ENCODE results near the gene C10orf143. TPM values are rescaled to one million over a fixed set of nuclear protein-coding genes. Genes with fewer than 3 reads are reported as not detected.
A peak's percentile ranks its signal among the peaks of the same experiment; 100 is the strongest.
"Not testable (repeated sequence)": the region's sequence is repeated elsewhere in the genome, so short reads cannot be mapped to it uniquely, and the experiment has no call there.

Gene C10orf143
- total RNA-seq, 2 experiments from 2014 or later, result 2.7 to 4.3 TPM

DNA sequence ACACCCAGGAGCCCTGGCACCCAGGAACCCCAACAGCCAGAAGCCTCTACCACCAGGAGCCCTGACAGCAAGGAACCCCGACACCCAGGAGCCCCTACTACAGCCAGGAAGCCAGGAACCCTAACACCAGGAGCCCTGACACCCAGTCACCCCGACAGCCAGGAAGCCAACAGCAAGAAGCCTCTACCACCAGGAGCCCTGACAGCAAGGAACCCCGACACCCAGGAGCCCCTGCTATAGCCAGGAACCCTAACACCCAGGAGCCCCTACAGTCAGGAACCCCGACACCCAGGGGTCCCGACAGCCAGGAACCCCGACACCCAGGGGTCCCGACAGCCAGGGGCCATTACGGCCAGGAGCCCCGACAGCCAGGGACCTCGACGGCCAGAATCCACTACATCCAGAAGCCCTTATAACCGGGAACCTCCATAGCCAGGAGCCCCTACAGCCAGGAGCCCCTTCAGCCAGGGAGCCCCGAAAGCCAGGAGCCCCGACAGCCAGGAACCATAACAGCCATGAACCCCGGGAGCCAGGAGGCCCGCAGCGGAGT, 25.1 kb upstream of the C10orf143 start:
- no peaks in the 10 kb centered on the region for H3K9me3 Mint-ChIP-seq (ENCODE audit: low read depth)
- H3K4me1 Mint-ChIP-seq, result peaks cover 36% of the 10 kb centered on the region
- peak overlapping the region; percentile 52 for H3K27ac Mint-ChIP-seq
- peaks cover 8% of the 10 kb centered on the region for H3K36me3 Mint-ChIP-seq
- CTCF ChIA-PET, result interaction anchor here (1.8 to 3.2 kb wide), 2 partner anchors 23 to 25 kb away, joined by 8 to 48 read pairs; partner anchors contain the start of gene C10orf143
- H3K4me3 Mint-ChIP-seq, result peak overlapping the region; percentile 80
- no peak for ATAC-seq
- no peak for DNase-seq
- peaks cover 20% of the 10 kb centered on the region for H3K27me3 Mint-ChIP-seq

DNA sequence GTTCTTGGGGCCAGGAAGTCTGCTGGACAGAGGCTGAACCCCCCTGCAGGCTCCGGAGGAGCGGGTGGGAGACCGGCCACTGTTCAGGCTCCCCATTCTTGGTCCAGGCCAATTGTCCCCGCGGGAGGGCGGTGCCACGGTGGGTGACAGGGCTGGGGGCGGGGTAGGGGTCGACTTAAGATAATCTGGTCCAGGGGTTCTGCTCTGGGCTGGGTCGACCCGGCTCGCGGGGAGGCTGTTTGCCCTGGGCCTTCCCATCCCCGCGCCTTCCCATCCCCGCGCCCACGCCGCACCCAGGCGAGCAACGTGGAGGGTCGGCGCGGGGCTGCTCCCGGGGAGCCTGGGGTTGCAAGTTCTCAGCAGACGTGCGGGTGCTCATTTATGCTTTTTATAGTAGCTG, 18.3 kb upstream of the C10orf143 start:
- Mint-ChIP-seq H3K9me3 (ENCODE audit: low read depth) (no peaks in the 10 kb centered on the region), H3K27ac (no peak overlapping the region), H3K4me3 (no peak overlapping the region), H3K36me3 (no peaks in the 10 kb centered on the region), H3K4me1 (peaks cover 10% of the 10 kb centered on the region), H3K27me3 (peaks cover 41% of the 10 kb centered on the region)
- no peak for ATAC-seq
- peak; percentile 21 for DNase-seq
- CTCF ChIA-PET, result interaction anchor here (1.0 to 3.1 kb wide), 5 partner anchors 10 to 54 kb away, joined by 3 to 23 read pairs (median 4); partner anchors contain the start of gene C10orf143

GRCh38 chr10:130128062-130128781, 17.6 kb upstream of the C10orf143 start:
- Mint-ChIP-seq H3K27ac (no peak overlapping the region), H3K27me3 (peaks cover 41% of the 10 kb centered on the region), H3K36me3 (no peaks in the 10 kb centered on the region), H3K4me1 (peaks cover 10% of the 10 kb centered on the region), H3K4me3 (no peak overlapping the region), H3K9me3 (ENCODE audit: low read depth) (no peaks in the 10 kb centered on the region)
- DNase-seq, result no peak
- ATAC-seq, result no peak
- CTCF ChIA-PET, result interaction anchor here (0.8 to 3.1 kb wide), 14 partner anchors 9 to 239 kb away, joined by 3 to 23 read pairs (median 4); partner anchors contain the start of gene C10orf143

DNA sequence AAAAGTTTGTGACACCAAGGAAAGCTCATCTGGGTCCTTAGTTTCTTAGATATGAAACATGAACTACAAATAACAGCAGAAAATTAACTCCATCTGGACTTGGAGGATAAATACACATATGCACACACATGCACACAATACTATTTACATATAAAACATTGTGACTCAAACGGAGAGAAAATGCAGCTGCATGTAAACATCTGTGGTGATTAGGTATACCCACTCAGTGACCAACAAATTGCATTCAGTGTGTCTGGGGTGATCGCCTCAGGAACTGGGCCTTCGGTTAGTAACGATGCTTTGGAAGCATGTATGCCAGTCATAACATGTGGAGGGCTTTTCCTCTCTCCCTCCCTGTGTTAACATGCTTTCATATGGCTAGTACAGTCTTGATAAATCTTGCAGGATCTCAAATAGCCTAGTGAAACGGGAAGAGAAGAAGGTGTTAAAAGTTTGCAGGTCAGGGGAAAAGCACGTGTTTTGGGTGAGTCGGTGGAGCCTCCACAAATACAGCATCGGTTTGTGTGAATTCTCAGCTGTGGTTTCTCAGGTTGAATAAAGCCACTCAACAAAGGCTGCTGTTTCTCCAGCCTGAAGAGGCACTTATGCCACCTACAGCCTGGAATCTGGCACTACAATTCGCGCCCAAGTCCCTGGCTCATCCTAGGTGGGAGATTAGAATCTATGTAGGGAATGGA, 16.9 kb upstream of the C10orf143 start:
- Mint-ChIP-seq H3K9me3 (ENCODE audit: low read depth) (no peaks in the 10 kb centered on the region), H3K27me3 (peaks cover 41% of the 10 kb centered on the region), H3K4me3 (no peak overlapping the region), H3K36me3 (no peaks in the 10 kb centered on the region), H3K27ac (no peak overlapping the region), H3K4me1 (peaks cover 10% of the 10 kb centered on the region)
- CTCF ChIA-PET, result interaction anchor here (0.7 to 3.1 kb wide), 16 partner anchors 9 to 661 kb away, joined by 3 to 23 read pairs (median 4); partner anchors contain the start of genes C10orf143 and MGMT
- DNase-seq (peak; percentile 67), ATAC-seq (peak; percentile 82)

DNA sequence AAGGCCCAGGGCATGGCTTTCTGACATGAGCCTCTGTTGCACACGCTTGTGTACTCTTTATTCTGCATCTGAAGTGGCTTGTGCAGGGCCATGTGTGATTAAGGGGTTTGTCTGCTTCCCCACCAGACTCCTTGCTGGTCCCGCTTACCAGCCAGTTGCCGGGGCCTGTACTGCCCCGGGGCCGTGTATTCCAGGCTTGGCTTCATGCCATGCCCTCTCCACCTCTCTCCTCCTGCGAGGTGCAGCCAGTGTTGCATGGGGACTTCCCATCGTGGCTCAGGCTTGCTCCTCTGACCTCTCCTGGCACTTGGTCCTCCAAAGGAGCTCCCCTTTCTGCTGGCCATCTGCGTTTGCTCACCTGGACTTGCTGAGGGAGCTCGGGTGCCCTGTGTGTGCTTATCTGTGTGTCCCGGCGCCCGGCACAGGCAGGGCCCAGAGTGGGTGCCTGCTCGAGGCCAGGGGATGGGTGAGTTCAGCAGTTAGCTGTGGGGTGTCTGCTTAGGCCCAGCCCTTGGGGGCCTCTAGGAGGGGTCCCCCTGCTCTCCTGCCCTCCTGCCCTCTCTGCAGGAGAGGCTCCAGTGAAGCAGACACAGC, 11.0 kb upstream of the C10orf143 start:
- no peak overlapping the region for H3K27ac Mint-ChIP-seq
- CTCF ChIA-PET, result interaction anchor here (1.4 kb wide), 1 partner anchor 10 kb away, joined by 3 read pairs; no protein-coding TSS in a partner anchor
- H3K4me1 Mint-ChIP-seq, result no peaks in the 10 kb centered on the region
- H3K36me3 Mint-ChIP-seq, result no peaks in the 10 kb centered on the region
- no peak overlapping the region for H3K4me3 Mint-ChIP-seq
- H3K27me3 Mint-ChIP-seq, result peaks cover 6% of the 10 kb centered on the region
- DNase-seq, result no peak
- no peaks in the 10 kb centered on the region for H3K9me3 Mint-ChIP-seq (ENCODE audit: low read depth)
- no peak for ATAC-seq

DNA sequence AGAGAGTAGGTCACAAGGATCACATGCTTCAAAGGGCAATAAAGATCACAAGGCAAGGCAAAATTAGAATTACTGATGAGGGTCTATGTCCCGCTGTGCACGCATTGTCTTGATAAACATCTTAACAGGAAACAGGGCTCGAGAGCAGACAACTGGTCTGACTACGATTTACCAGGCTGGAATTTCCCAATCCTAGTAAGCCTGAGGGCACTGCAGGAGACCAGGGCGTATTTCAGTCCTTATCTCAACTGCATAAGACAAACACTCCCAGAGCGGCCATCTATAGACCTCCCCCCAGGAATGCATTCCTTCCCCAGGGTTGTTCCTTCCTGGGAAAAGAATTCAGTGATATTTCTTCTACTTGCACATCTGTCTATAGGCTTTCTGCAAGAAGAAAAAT, 6.9 kb upstream of the C10orf143 start:
- not testable (repeated sequence) for DNase-seq; H3K36me3 Mint-ChIP-seq; ATAC-seq; H3K4me1 Mint-ChIP-seq; H3K27me3 Mint-ChIP-seq; H3K27ac Mint-ChIP-seq; H3K4me3 Mint-ChIP-seq; H3K9me3 Mint-ChIP-seq (ENCODE audit: low read depth)
- CTCF ChIA-PET, result interaction anchor here (2.5 kb wide), 1 partner anchor 10 kb away, joined by 13 read pairs; no protein-coding TSS in a partner anchor

- CTCF ChIA-PET, result interaction anchor here (2.5 kb wide), 1 partner anchor 10 kb away, joined by 13 read pairs; no protein-coding TSS in a partner anchor
- peaks cover 10% of the 10 kb centered on the region for H3K4me1 Mint-ChIP-seq
- not testable (repeated sequence) for DNase-seq; H3K27me3 Mint-ChIP-seq; H3K27ac Mint-ChIP-seq; H3K36me3 Mint-ChIP-seq; H3K9me3 Mint-ChIP-seq (ENCODE audit: low read depth); H3K4me3 Mint-ChIP-seq; ATAC-seq
These were observed 6.3 kb upstream of the C10orf143 start for GRCh38 chr10:130116942-130117341.

DNA sequence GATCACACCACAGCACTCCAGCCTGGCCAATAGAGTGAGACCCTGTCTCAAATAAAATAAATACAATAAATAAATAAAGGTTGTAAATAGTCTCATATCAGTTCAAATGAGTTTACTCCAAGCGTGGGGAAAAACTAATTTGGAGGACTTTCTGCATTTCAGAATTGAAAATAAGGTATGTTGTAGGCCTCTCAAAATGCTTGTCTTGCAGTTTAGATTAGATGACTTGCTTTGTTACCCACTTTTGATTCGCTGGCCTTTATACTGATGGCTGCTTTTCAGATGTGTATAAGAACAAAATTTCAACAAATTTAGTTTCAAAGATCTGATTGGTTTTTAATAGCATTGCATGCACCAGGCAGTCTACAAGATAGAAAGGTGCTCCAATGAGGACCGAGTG, 2.2 kb upstream of the C10orf143 start:
- H3K27ac Mint-ChIP-seq, result no peak overlapping the region
- no peak overlapping the region for H3K4me3 Mint-ChIP-seq
- CTCF ChIA-PET, result interaction anchor here (1.0 to 1.4 kb wide), 2 partner anchors 16 to 18 kb away, joined by 3 to 4 read pairs; no protein-coding TSS in a partner anchor

DNA sequence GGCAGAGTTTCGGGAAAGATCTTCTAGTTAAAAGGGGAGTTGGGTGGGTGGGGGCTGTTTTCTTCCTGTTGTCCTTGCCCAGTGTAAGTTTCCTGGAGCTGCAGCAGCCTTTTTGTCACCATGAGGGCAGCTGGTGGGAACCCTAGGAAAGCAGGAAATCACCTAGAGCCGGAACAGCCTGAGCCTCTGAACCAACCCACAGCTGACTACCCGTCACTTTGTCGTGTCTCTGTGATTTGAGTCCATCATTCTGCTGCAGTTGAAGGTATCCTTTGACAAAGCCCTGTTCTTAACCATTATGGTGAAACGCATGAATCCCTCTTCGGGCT, 1.2 kb upstream of the C10orf143 start:
- no peak for ATAC-seq
- H3K9me3 Mint-ChIP-seq (ENCODE audit: low read depth), result peaks cover 2% of the 10 kb centered on the region
- H3K36me3 Mint-ChIP-seq, result peaks cover 10% of the 10 kb centered on the region
- H3K27ac Mint-ChIP-seq, result peak overlapping the region; percentile 97
- CTCF ChIA-PET, result interaction anchor here (1.1 to 3.8 kb wide), 5 partner anchors 9 to 30 kb away, joined by 3 to 48 read pairs (median 4); partner anchors contain the start of gene GLRX3
- peak overlapping the region; percentile 98 for H3K4me3 Mint-ChIP-seq
- H3K4me1 Mint-ChIP-seq, result peaks cover 43% of the 10 kb centered on the region
- no peaks in the 10 kb centered on the region for H3K27me3 Mint-ChIP-seq
- DNase-seq, result peak; percentile 50

More for the DNA sequence above, 2.2 kb upstream of the C10orf143 start:
- H3K27me3 Mint-ChIP-seq, result no peaks in the 10 kb centered on the region
- peaks cover 8% of the 10 kb centered on the region for H3K36me3 Mint-ChIP-seq
- H3K4me1 Mint-ChIP-seq, result peaks cover 33% of the 10 kb centered on the region
- peaks cover 2% of the 10 kb centered on the region for H3K9me3 Mint-ChIP-seq (ENCODE audit: low read depth)
- no peak for DNase-seq
- no peak for ATAC-seq

DNA sequence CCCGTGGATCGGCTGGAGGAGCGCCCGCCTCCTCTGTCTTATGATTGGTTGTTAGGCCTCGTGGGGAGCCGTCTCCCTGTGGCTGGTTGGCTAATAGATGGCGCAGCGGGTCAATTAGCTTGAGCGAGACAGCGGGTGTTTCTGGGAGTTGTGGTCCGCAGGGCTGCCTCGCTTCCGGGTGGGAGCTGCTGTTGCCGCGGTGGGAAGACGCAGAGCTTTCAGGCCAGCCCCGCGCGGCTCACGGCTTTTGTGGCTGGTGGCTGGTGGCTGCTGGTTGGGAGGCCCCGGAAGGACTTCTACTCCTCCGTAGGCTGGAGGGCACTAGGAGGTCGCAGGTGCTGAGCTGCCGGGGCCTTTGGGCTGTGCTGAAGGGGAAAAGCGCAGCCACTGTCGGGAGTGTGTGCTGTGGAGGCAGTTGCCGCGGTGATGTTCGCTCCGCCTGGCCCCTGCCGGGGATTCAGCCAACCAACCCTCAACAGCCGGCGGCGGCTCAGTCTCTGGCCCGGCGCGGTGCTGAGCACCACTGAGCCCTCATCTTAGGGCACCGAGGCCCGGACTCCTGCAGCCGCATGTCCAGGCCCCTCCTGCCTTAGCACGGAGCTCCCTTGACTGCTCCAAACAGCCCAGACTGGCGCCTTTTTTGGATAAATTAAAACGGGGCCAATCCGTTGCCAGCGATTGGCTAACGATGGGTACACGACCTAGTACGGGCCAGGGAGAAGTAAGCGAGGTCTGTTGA, 652 bp upstream of the C10orf143 start:
- no peaks in the 10 kb centered on the region for H3K27me3 Mint-ChIP-seq
- CTCF ChIA-PET, result interaction anchor here (0.6 to 3.8 kb wide), 8 partner anchors 10 to 30 kb away, joined by 3 to 48 read pairs (median 4); partner anchors contain the start of gene GLRX3
- ATAC-seq, result peak; percentile 84
- peaks cover 10% of the 10 kb centered on the region for H3K36me3 Mint-ChIP-seq
- peaks cover 48% of the 10 kb centered on the region for H3K4me1 Mint-ChIP-seq
- peak overlapping the region; percentile 98 for H3K4me3 Mint-ChIP-seq
- peak overlapping the region; percentile 97 for H3K27ac Mint-ChIP-seq
- DNase-seq, result peak; percentile 98
- H3K9me3 Mint-ChIP-seq (ENCODE audit: low read depth), result peaks cover 2% of the 10 kb centered on the region

DNA sequence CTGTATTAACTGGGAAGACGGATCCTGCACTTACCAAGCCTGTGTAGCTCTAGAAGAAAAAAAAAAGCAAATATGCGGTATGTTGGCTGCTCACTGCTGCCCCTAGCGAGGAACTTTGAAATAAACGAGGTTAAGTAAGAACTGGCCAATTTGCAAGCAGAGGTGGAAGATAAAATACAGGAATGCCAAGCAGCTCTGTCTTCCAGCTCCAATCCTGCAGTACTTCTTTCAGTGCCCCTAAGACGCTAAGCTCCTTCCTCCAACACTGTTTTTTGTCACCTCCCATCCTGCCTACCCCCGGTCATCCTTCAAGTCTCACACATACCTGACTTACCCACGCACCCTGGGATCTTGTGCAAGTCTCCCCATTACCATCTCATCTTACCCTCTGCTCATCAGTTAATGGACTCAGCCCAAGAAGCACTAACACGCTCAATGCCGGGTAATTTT, 809 bp downstream of the C10orf143 start:
- peaks cover 50% of the 10 kb centered on the region for H3K4me1 Mint-ChIP-seq
- no peaks in the 10 kb centered on the region for H3K9me3 Mint-ChIP-seq (ENCODE audit: low read depth)
- peaks cover 14% of the 10 kb centered on the region for H3K36me3 Mint-ChIP-seq

GRCh38 chr10:130108934-130109604, 1.6 kb downstream of the C10orf143 start:
- peak overlapping the region; percentile 79 for H3K27ac Mint-ChIP-seq
- no peaks in the 10 kb centered on the region for H3K9me3 Mint-ChIP-seq (ENCODE audit: low read depth)
- ATAC-seq (no peak), DNase-seq (peak; percentile 54)
- H3K4me1 Mint-ChIP-seq, result peaks cover 50% of the 10 kb centered on the region
- no peaks in the 10 kb centered on the region for H3K27me3 Mint-ChIP-seq
- CTCF ChIA-PET, result interaction anchor here (0.8 to 3.8 kb wide), 20 partner anchors 10 to 1897 kb away, joined by 3 to 48 read pairs (median 4); partner anchors contain the start of gene GLRX3
- H3K4me3 Mint-ChIP-seq, result peak overlapping the region; percentile 98
- peaks cover 14% of the 10 kb centered on the region for H3K36me3 Mint-ChIP-seq

More for the DNA sequence above, 809 bp downstream of the C10orf143 start:
- DNase-seq, result peak; percentile 79
- CTCF ChIA-PET, result interaction anchor here (0.8 to 3.8 kb wide), 22 partner anchors 11 to 1898 kb away, joined by 3 to 48 read pairs (median 4); partner anchors contain the start of gene GLRX3
- Mint-ChIP-seq H3K4me3 (peak overlapping the region; percentile 98), H3K27ac (peak overlapping the region; percentile 97), H3K27me3 (no peaks in the 10 kb centered on the region)
- ATAC-seq, result no peak

All from activated CD8-positive, alpha-beta memory T cell treated with anti-CD3 and anti-CD28 coated beads, Interleukin-2, amount 10 ng/mL, durations not matched to agents 7 days and 5 days (primary cell).